ENCODE measurements around the gene CPNE4.

CPNE4 gene

DNA sequence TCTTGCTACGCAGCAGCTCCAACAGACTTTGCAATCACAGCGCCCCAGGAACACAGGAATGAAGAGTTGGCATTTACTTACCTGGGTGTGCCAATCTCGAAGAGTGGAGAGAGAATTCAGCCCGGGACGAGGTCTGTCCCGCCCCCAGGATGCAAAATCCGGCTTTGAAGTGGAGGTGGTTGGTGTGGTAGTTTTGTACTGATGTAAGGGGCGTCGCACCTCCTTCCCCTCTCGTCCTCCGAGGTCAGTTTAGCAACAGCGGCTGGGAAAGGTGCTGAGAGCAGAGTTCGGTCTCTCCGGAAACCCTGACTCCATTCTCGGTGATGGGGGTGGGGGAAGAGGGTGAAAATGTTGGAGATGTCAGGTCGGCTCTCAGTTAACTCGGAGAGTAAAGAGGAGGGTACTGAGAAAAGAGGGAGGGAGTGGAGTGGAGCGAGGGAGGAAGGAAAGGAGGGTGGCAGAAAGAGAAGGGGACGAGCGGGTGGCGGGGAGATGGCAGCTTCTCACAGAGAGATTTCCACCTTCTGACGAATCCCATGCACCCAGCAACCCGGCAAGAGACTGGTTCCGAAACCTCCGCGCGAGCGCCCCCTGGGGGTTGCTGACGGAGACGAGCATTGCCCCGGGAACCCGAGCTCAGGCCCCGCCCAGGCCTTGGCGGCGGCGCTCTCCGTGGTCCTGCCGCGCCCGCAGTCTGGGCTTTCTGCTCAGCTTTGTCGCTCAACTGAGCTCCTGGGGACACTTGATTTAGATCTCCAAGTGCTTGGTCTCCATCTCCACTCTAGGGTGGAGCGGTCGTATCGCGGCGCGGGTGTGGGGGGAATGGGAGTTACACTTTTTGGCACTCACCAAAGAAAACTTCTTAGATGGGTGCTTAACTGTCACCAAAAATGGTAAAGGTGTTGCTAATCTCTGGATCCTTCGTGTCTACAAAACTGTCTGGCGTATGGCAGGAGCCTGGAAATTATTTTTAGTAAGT lies at the start of gene CPNE4:
CPNE4 (minus strand) TSS at position 529 of the 979 bp plus-strand sequence.
- peak within 1 kb of the TSS; percentile 24 for H3K4me3 ChIP-seq (ENCODE audit: low read depth, low read length)
- TF ChIP-seq, protein P1, sequence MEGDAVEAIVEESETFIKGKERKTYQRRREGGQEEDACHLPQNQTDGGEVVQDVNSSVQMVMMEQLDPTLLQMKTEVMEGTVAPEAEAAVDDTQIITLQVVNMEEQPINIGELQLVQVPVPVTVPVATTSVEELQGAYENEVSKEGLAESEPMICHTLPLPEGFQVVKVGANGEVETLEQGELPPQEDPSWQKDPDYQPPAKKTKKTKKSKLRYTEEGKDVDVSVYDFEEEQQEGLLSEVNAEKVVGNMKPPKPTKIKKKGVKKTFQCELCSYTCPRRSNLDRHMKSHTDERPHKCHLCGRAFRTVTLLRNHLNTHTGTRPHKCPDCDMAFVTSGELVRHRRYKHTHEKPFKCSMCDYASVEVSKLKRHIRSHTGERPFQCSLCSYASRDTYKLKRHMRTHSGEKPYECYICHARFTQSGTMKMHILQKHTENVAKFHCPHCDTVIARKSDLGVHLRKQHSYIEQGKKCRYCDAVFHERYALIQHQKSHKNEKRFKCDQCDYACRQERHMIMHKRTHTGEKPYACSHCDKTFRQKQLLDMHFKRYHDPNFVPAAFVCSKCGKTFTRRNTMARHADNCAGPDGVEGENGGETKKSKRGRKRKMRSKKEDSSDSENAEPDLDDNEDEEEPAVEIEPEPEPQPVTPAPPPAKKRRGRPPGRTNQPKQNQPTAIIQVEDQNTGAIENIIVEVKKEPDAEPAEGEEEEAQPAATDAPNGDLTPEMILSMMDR (conservative IDR thresholded peaks at IDR 0.05; ENCODE audit: low read depth, low read length): peak; percentile 91
- peak; percentile 75 for DNase-seq (ENCODE audit: low read depth)

DNA sequence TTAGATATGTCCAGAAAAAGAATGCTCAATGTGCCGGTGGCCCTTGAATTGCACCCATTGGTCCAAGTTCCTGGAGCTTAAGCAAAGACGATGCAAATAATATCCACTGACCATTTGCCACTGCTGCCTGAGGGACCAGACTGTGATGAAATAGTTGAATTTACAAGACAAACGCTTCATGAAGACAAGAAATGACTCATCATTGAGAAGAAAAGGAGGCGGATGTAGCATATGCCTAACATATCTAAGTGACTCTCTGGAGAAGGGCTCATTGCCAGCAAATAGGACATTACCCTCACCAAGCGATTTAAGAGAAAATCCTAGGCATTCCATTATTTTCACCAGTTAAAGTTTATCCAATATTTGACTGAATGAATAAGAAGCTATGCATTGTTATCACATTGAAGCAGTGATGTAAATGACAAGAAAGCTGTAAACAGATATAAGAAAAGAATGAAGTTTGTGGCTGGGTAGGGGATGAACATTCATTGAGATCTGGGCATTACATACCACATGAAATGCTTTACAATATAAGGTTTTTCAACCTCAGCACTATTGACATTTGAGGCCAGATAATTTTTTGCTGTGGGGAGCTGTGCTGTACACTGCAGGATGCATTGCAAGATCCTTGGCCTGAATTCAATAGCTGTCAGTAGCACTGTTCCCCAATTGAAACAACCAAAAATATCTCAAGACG lies 48.9 kb upstream of the CPNE4 start:
- TF ChIP-seq, protein P1 (conservative IDR thresholded peaks at IDR 0.05; ENCODE audit: low read depth, low read length): no peak
- no peak overlapping the region for H3K4me3 ChIP-seq (ENCODE audit: low read depth, low read length)
- DNase-seq (ENCODE audit: low read depth): peak; percentile 63

DNA sequence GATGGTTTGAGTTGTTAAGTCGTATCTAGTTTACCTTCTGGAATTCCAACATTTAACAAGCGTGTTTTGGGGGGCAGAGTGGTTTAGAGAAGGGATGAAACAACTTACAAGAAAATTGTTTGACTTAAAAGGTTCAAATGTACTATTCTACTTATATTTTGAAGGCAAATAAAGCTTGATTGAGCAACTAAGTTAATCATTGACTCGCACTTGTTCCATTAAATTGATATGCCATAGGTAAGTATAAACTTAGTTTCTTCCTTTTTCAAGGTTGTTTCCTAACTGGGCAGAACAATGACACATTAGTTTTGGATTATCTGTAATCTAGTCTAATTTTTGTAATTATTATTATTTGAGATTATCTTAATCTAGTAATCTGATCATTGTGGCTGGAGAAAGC lies 48.3 kb upstream of the CPNE4 start:
- H3K4me3 ChIP-seq (ENCODE audit: low read depth, low read length): no peak overlapping the region
- DNase-seq (ENCODE audit: low read depth): no peak
- TF ChIP-seq, protein P1 (conservative IDR thresholded peaks at IDR 0.05; ENCODE audit: low read depth, low read length): no peak

DNA sequence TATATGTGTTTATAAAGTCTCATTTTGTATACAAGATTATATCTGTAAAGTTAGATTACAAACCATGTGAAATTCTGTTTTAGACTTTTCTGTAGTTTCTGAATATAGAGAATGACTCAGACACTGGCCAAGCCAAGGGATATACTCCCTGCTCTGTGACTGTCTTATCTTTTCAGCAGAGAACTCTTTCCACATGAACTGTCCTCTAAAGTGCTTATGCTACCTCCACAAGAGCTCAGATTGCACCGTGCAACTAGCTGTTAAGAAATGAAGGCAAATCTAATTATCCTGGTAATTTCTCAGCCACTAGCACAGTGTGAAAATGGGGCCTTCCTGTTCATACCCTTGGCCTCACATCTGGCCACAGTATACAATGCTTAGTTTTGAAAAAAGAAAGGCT lies 44.3 kb upstream of the CPNE4 start:
- H3K4me3 ChIP-seq (ENCODE audit: low read depth, low read length): no peak overlapping the region
- peak; percentile 46 for DNase-seq (ENCODE audit: low read depth)
- TF ChIP-seq, protein P1 (conservative IDR thresholded peaks at IDR 0.05; ENCODE audit: low read depth, low read length): no peak

DNA sequence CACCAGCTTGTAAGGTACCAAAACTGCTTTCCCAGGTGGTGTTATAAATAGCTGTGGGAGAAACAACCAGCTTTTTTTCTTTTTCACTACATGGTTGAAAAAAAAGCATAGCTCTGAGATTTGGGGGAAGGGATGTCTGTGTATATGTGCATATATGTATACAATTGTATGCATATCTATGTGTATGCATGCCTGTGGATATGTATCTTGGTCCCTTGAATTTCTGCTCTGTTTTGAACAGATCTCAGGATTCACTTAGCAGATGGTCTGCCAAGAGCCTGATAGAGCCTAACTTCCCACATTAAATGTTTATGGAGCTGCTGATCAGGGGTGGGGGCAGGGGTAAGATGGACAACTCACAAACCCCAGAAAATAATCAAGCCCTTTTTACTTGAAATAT lies 39.0 kb upstream of the CPNE4 start:
- TF ChIP-seq, protein P1 (conservative IDR thresholded peaks at IDR 0.05; ENCODE audit: low read depth, low read length): no peak
- DNase-seq (ENCODE audit: low read depth): no peak
- H3K4me3 ChIP-seq (ENCODE audit: low read depth, low read length): no peak overlapping the region

DNA sequence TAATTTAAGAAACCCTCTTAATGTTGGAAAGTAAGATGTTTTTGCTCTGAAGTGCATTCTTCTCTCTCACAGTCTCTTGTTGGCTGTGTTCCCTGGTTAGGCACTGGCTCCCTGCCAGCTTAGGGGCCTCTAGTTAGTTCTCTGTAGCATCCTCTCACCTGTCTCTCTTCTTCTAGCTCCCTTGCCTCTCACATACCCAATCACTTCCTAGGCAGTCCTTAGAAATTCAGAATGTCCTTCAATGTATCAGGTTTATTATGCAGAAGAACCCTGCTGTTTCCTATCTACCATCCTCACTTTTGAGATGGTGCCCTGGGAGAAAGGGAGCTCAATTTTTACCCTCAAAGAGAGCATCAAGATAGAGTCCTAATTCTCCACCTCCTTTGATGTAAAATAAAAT lies 36.2 kb upstream of the CPNE4 start:
- peak; percentile 5 for DNase-seq (ENCODE audit: low read depth)
- TF ChIP-seq, protein P1 (conservative IDR thresholded peaks at IDR 0.05; ENCODE audit: low read depth, low read length): no peak

More for the DNA sequence above, 36.2 kb upstream of the CPNE4 start:
- no peak overlapping the region for H3K4me3 ChIP-seq (ENCODE audit: low read depth, low read length)
